Thyroid gland (tissue), 4 donors: ENCODE measurements around the gene TBPL2. TPM values are rescaled to one million over a fixed set of nuclear protein-coding genes. Genes with fewer than 3 reads are reported as not detected.
A peak's percentile ranks its signal among the peaks of the same experiment; 100 is the strongest.
"Not testable (repeated sequence)": the region's sequence is repeated elsewhere in the genome, so short reads cannot be mapped to it uniquely, and the experiment has no call there.

Experiments
- DNase-seq, 2 donors: peaks; one replicate each; pipeline ENCODE4 v3.0.0-alpha.2; 2019
- H3K27ac ChIP-seq, 3 donors: fragments of 200-600 bp; sonication (generic); 1 replicate in 2 of 3; 2 replicates in 1 of 3; pipeline ENCODE4 v1.5.1; 2016 to 2019; ENCODE audit warnings: mild to moderate bottlenecking in 1 of 3, moderate library complexity in 1 of 3
- H3K27me3 ChIP-seq: fragments of 200-600 bp; sonication (generic); one replicate; pipeline ENCODE4 v1.5.1; 2019
- H3K36me3 ChIP-seq, 2 donors: fragments of 200-600 bp; sonication (generic); one replicate each; pipeline ENCODE4 v1.5.1; 2016 to 2019
- H3K4me1 ChIP-seq, 2 donors: fragments of 200-600 bp; sonication (generic); one replicate each; pipeline ENCODE4 v1.5.1; 2017 to 2019
- H3K4me3 ChIP-seq, 3 donors: fragments of 200-600 bp; sonication (generic); replicated peaks in 1 of 3; 1 replicate in 2 of 3; 2 replicates in 1 of 3; pipeline ENCODE4 v1.5.1; 2016; ENCODE audit warnings: mild to moderate bottlenecking in 1 of 3
- H3K9me3 ChIP-seq: fragments of 200-600 bp; sonication (generic); one replicate; pipeline ENCODE4 v1.5.1; 2017
- CTCF ChIP-seq, 6 experiments: fragments of 200-600 bp in 3 of 6; fragments of 450-650 bp in 3 of 6; sonication (generic) in 3 of 6; IDR thresholded peaks; one replicate each; pipeline ENCODE4 v1.5.1; 2016 to 2019; ENCODE audit warnings: antibody characterized with exemption in 6 of 6, mild to moderate bottlenecking in 2 of 6, inconsistent platforms in 1 of 6, moderate library complexity in 1 of 6
- POLR2A ChIP-seq, 2 donors: fragments of 450-650 bp; IDR thresholded peaks; one replicate each; pipeline ENCODE4 v1.6.1; 2017; ENCODE audit warnings: antibody characterized with exemption in 2 of 2, mild to moderate bottlenecking in 2 of 2, moderate library complexity in 1 of 2
- WGBS, 2 donors: methylation state at CpG; one replicate each; pipeline ENCODE4 v1.1.5; 2017; 5-methylcytosine and 5-hydroxymethylcytosine counted together
- intact Hi-C: fragments of 100-400 bp; cut with DNase I; formaldehyde crosslinking; loops from one replicate; pipeline ENCODE4 v1.15.1; 2023
- total RNA-seq, 4 donors: library from RNA; depleted of rRNA; stranded (reverse); fragments of >200 nt; gene quantifications; one replicate each; pipeline ENCODE4 v1.2.3, GENCODE V29; 2016

The TBPL2 gene
- total RNA-seq: not detected

DNA sequence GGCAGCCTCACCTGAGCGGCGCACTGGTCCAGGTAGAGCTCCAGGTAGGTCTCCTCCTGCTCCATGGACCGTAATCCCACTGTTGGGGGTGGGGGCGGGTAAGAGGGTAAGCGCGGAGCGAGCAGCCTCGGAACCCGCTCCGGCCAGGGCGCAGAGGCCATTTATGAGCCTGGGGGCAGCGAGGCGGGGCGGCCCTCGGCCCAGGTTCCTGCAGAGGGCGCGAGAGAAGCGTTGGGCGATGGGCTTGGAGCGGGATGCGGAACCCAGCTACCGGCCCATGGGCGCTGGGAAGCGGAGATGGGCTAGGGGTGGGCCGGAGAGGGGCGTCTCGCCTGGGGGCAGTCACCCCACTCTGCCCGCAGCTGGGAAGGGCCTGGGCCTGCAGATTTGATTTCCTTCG lies at the start of gene TBPL2:
TSS of gene TBPL2 (minus strand) at position 232 of the 400 bp plus-strand sequence. CDS start at position 65, 167 bp downstream.
- Histone ChIP-seq H3K9me3 (no peaks in the 10 kb centered on the region), H3K36me3 (no peaks in the 10 kb centered on the region), H3K4me1 (no peaks in the 10 kb centered on the region), H3K27me3 (no peaks in the 10 kb centered on the region), H3K27ac (no peak within 1 kb of the TSS), H3K4me3 (no peak within 1 kb of the TSS)
- TF ChIP-seq CTCF (IDR thresholded peaks at IDR 0.05): peak in 1 of 6 experiments; percentile 25
- TF ChIP-seq POLR2A (IDR thresholded peaks at IDR 0.05): no peak
- peak in 1 of 2 donors; percentile 10 for DNase-seq
- intact Hi-C loops: no loop called here
- WGBS, 2 donors: 25 to 39% methylated on average over 10 to 16 of the region's 29 CpGs

DNA sequence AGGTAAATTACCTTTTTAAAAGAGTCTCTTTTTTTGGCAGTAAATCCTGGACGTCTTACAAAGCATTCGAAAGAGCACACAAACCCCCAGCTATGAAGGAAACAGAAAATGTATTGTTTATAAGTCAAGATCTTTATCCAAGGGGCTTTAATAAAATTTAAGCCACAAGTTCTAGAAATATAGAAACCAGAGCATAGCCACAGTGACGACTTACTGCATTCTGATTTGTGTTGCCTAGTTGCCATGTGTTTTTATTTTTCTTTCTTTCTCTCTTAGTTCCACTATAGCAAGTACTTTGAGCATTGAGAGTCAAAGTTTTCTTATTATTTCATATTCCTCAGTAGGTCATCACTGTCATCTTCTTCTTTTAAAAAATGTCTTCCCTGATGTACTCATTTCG lies 47.8 kb upstream of the TBPL2 start:
- no peak for DNase-seq
- Histone ChIP-seq H3K4me1 (no peaks in the 10 kb centered on the region), H3K9me3 (no peaks in the 10 kb centered on the region), H3K36me3 (no peaks in the 10 kb centered on the region), H3K27ac (no peak overlapping the region), H3K27me3 (no peaks in the 10 kb centered on the region), H3K4me3 (no peak overlapping the region)
- TF ChIP-seq CTCF (IDR thresholded peaks at IDR 0.05): no peak
- intact Hi-C loops: no loop called here
- WGBS, 2 donors: 61 to 66% methylated on average over 4 of the region's 4 CpGs

DNA sequence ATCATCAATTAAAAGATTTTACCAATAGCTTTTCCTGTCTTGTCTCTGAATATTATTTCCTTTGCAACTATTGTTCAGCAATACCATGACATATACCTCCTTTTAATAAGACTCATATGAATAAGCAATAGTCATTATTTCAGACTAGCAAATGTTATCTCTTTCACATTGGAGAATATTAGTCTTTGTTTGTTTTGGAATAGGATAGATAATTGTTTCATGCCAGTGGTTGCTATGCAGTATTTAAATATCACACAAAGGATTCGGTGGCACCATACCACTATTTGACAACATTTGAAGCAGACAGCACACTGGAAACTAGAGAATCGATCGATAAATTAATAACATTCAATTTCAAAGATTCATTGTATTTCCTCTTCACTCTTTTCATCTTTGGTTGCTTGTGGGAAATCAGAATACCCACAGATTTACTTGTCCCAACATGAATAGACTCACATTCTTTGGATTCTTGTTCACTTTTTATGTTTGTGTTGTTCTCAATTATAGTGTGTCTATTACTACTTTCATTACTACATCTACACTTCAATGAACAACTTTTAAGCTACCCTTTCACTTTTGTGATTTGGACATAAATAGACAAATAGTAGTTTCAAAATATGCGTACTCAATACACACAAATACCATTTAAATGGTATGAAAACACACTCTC lies 42.7 kb upstream of the TBPL2 start:
- Histone ChIP-seq H3K36me3 (no peaks in the 10 kb centered on the region), H3K4me3 (no peak overlapping the region), H3K27me3 (no peaks in the 10 kb centered on the region), H3K4me1 (no peaks in the 10 kb centered on the region), H3K9me3 (no peaks in the 10 kb centered on the region), H3K27ac (no peak overlapping the region)
- DNase-seq: no peak
- TF ChIP-seq CTCF (IDR thresholded peaks at IDR 0.05) (no peak), POLR2A (IDR thresholded peaks at IDR 0.05) (no peak)
- intact Hi-C loops: no loop called here
- WGBS, 2 donors: 77 to 80% methylated on average over 4 of the region's 4 CpGs

DNA sequence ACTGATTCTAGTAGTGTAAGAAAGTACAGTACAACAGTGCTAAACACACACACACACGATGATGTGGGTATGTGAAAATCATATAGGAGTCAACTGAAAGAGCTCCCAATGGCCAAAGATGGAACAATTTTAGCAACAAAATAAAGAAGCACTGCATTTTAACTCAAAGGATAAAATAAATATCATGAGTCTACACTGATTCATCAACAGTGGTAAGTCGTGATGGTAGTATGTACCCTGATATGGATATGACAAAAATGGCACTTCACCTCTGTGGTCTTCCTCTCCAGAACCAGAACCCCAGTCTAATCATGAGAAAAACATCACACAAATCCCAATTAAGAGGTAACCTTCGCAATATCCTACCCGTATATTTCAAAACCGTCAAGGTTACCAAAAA lies 41.4 kb upstream of the TBPL2 start:
- Histone ChIP-seq H3K27ac (no peak overlapping the region), H3K4me3 (no peak overlapping the region), H3K4me1 (no peaks in the 10 kb centered on the region), H3K9me3 (no peaks in the 10 kb centered on the region), H3K36me3 (no peaks in the 10 kb centered on the region), H3K27me3 (no peaks in the 10 kb centered on the region)
- DNase-seq: no peak
- 93 to 95% methylated on average over 5 of the region's 5 CpGs for WGBS, 2 donors
- TF ChIP-seq POLR2A (IDR thresholded peaks at IDR 0.05): no peak
- TF ChIP-seq CTCF (IDR thresholded peaks at IDR 0.05): no peak
- intact Hi-C loops: no loop called here

- H3K9me3 ChIP-seq: no peaks in the 10 kb centered on the region
- DNase-seq: no peak
- H3K36me3 ChIP-seq: no peaks in the 10 kb centered on the region
- WGBS, 2 donors: 52 to 67% methylated on average over 4 of the region's 4 CpGs
- no peak overlapping the region for H3K4me3 ChIP-seq
- TF ChIP-seq CTCF (IDR thresholded peaks at IDR 0.05): no peak
- TF ChIP-seq POLR2A (IDR thresholded peaks at IDR 0.05): no peak
- no peaks in the 10 kb centered on the region for H3K27me3 ChIP-seq
- H3K27ac ChIP-seq: no peak overlapping the region
- no peaks in the 10 kb centered on the region for H3K4me1 ChIP-seq
- intact Hi-C loops: no loop called here
These were observed 37.3 kb upstream of the TBPL2 start for GRCh38 chr14:55477680-55478079.

DNA sequence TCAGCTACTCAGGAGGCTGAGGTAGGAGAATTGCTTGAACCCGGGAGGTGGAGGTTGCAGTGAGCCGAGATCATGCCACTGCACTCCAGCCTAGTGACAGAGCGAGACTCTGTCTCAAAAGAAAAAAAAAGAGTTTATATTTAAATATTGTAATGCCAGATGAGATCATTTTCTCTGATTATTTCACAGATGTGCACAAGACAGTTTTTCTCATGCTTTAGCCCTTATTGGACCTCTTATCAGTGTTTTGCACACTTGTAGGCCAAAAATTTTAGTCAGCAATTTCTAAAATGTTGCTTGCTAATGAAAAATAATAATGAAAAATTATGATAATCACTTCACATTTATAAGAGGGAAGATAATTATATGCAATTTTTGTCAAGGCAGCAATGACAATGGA lies 36.0 kb upstream of the TBPL2 start:
- H3K4me3 ChIP-seq, H3K4me1 ChIP-seq, H3K36me3 ChIP-seq, H3K9me3 ChIP-seq, intact Hi-C loops, H3K27ac ChIP-seq, H3K27me3 ChIP-seq, DNase-seq: not testable (repeated sequence)
- WGBS, 2 donors: 98 to 100% methylated on average over 3 of the region's 3 CpGs
